Left lung (tissue), 10 donors: ENCODE measurements around the gene TDP1. TPM values are rescaled to one million over a fixed set of nuclear protein-coding genes. Genes with fewer than 3 reads are reported as not detected.

Experiments used
- ATAC-seq: fragments of 200-7000 bp; cut with Tn5 transposase; one replicate; pipeline ENCODE4 v1.9.1; 2020; ENCODE audit warnings: moderate library complexity
- DNase-seq, 4 donors: peaks; one replicate each; pipeline ENCODE4 v3.0.0-alpha.2; 2013 to 2020
- H3K27ac ChIP-seq, 2 donors: fragments of 200-600 bp; sonication (generic) in 1 of 2; one replicate each; pipeline versions ENCODE4 v1.5.0 to v1.8.0; 2020 to 2021
- H3K27me3 ChIP-seq, 2 donors: fragments of 200-600 bp; sonication (generic) in 1 of 2; one replicate each; pipeline versions ENCODE4 v1.5.0 to v1.8.0; 2020 to 2021
- H3K36me3 ChIP-seq, 2 donors: fragments of 200-600 bp; sonication (generic) in 1 of 2; one replicate each; pipeline versions ENCODE4 v1.5.0 to v1.8.0; 2020 to 2021
- H3K4me1 ChIP-seq, 2 donors: fragments of 200-600 bp; one replicate each; pipeline ENCODE4 v1.8.0; 2021
- H3K4me3 ChIP-seq, 2 donors: fragments of 200-600 bp; sonication (generic) in 1 of 2; one replicate each; pipeline versions ENCODE4 v1.5.0 to v1.8.0; 2020 to 2021; ENCODE audit warnings: mild to moderate bottlenecking in 1 of 2
- H3K9me3 ChIP-seq, 2 donors: fragments of 200-600 bp; sonication (generic) in 1 of 2; one replicate each; pipeline versions ENCODE4 v1.5.0 to v1.8.0; 2020 to 2021
- intact Hi-C, 2 donors: fragments of 100-400 bp; cut with DNase I; formaldehyde crosslinking; loops; one replicate each; pipeline versions ENCODE4 v1.11.2 to v1.14.2; 2022
- polyA plus RNA-seq, 6 donors: library from polyadenylated mRNA; unstranded; fragments of 120-200 nt; gene quantifications; one replicate each; pipeline ENCODE4 v1.2.1, GENCODE V29; 2013; ENCODE audit not compliant: insufficient read length in 6 of 6
- total RNA-seq, 2 donors: library from RNA; stranded (reverse); fragmentation: NEBNext Ultra II Directional; extraction: Animal tissue kit (Norgen Biotek cat#: 25700); gene quantifications; one replicate each; pipeline ENCODE4 v1.2.1, GENCODE V29; 2021
- TF ChIP-seq, protein P1 (sequence below), 2 donors: fragments of 200-600 bp; sonication (generic) in 1 of 2; IDR thresholded peaks; one replicate each; pipeline versions ENCODE4 v1.5.0 to v1.8.0; 2021; ENCODE audit warnings: antibody characterized with exemption in 2 of 2
- donor health status: DM: no; HTN: yes; CAD: no.
- donor health status: DM: no; HTN: no; CAD: no.

The TDP1 gene
- total and polyA plus RNA-seq, 8 donors: 8.8 to 20.8 (median 15.8) TPM

DNA sequence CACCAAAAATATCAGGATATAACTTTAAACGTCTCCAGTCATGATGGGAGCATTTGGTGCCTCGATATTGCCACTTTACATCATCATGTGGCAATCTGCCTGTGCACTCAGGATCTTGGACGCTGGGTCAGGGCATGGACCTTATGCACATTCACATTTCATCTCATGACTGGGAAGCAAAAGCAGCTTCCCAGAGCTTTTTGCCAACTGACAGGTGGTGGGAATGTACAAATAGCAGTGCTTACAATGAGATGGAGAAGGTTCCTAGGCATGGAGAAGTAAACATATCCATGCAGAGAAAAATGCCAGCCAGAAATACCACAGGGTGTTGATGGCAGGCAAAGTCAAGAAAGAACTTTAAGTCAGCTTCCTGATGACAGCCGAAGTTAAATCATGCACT, 31.5 kb upstream of the TDP1 start:
- ATAC-seq (no peak), DNase-seq (no peak)
- no peaks in the 10 kb centered on the region for H3K4me1 ChIP-seq
- intact Hi-C loops: loop anchor here in 1 of 2 donors (10.0 kb wide), 1 partner anchor 899 kb away; no protein-coding TSS in a partner anchor
- no peak overlapping the region for H3K27ac ChIP-seq
- TF ChIP-seq, protein P1, sequence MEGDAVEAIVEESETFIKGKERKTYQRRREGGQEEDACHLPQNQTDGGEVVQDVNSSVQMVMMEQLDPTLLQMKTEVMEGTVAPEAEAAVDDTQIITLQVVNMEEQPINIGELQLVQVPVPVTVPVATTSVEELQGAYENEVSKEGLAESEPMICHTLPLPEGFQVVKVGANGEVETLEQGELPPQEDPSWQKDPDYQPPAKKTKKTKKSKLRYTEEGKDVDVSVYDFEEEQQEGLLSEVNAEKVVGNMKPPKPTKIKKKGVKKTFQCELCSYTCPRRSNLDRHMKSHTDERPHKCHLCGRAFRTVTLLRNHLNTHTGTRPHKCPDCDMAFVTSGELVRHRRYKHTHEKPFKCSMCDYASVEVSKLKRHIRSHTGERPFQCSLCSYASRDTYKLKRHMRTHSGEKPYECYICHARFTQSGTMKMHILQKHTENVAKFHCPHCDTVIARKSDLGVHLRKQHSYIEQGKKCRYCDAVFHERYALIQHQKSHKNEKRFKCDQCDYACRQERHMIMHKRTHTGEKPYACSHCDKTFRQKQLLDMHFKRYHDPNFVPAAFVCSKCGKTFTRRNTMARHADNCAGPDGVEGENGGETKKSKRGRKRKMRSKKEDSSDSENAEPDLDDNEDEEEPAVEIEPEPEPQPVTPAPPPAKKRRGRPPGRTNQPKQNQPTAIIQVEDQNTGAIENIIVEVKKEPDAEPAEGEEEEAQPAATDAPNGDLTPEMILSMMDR (IDR thresholded peaks at IDR 0.05): no peak
- H3K27me3 ChIP-seq: no peaks in the 10 kb centered on the region
- no peak overlapping the region for H3K4me3 ChIP-seq
- H3K36me3 ChIP-seq: no peaks in the 10 kb centered on the region
- no peaks in the 10 kb centered on the region for H3K9me3 ChIP-seq

DNA sequence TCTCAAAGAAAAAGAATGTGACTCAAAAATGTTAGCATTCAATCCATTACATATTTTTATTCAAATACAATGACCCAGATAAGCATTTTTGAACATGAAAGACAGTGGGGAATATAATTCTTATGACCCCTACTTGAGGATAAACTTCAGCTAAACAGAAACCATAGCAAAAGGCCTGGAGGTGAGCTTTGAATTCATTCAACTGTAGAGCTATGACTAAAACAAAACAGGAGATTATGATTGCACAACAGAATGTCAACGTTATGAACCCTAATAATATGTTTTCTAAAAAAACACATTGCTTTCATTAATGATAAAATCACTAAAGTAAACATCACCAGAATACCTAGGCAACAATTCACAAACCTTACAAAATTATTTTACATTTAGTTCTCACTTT, 29.0 kb upstream of the TDP1 start:
- no peak for ATAC-seq
- no peaks in the 10 kb centered on the region for H3K4me1 ChIP-seq

DNA sequence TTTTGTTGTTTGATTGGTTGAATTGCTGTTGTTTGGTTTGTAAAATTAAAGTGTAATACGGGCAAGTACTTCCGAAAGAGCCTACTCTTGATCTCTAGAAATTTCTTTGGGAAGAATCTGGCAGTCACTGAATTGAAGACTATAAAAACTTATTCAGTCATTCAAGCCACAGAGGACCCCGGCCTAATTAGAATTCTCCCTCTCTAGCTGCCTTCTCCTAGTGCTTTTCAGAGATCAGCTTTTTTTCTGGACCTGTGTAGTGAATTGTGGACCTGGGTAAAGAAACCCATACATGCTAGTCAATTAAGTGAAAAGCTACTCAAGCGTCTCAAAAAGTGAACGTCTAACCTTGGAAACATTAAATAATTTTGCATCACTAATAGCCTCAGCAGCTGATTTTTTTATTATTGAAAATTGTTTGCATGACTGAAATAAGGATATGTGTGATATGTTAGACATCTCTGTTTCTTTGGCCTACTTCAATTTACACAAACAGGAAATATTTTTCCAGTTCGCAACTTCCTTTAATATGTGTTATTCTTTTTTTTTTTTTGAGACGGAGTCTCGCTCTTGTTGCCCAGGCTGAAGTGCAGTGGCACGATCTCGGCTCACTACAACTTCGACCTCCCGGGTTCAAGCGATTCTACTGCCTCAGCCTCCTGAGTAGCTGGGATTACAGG, 28.4 kb upstream of the TDP1 start:
- no peaks in the 10 kb centered on the region for H3K27me3 ChIP-seq
- DNase-seq (no peak), ATAC-seq (no peak)
- no peaks in the 10 kb centered on the region for H3K9me3 ChIP-seq
- intact Hi-C loops: loop anchor here in 1 of 2 donors (10.0 kb wide), 1 partner anchor 903 kb away; no protein-coding TSS in a partner anchor
- no peaks in the 10 kb centered on the region for H3K4me1 ChIP-seq
- TF ChIP-seq, protein P1 (IDR thresholded peaks at IDR 0.05): no peak
- H3K4me3 ChIP-seq: no peak overlapping the region
- no peak overlapping the region for H3K27ac ChIP-seq
- H3K36me3 ChIP-seq: peaks cover 0 to 18% of the 10 kb centered on the region in 2 donors

More for the DNA sequence above, 29.0 kb upstream of the TDP1 start:
- TF ChIP-seq, protein P1 (IDR thresholded peaks at IDR 0.05): no peak
- H3K9me3 ChIP-seq: no peaks in the 10 kb centered on the region
- peaks cover 0 to 13% of the 10 kb centered on the region in 2 donors for H3K36me3 ChIP-seq
- no peak overlapping the region for H3K27ac ChIP-seq
- no peaks in the 10 kb centered on the region for H3K27me3 ChIP-seq
- intact Hi-C loops: loop anchor here in 1 of 2 donors (10.0 kb wide), 1 partner anchor 902 kb away; no protein-coding TSS in a partner anchor
- no peak overlapping the region for H3K4me3 ChIP-seq
- no peak for DNase-seq

DNA sequence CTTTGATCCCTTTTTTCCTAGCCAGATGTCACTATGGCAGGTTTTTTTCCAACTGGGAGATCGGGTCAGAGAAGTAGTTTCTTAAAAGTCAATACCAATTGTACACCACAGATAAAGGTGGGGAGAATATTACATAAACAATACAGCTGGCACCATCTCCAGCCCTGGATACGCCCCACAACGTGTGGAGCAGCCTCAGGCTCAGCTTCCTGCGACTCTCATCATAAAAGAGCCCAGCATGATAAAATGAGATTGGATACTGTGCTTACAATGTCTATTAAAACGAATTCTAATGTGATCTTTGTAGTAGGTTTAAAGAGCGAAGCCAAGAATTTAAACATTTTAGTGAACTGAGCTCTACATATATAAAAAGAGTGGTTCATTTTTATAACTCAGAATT, 22.7 kb upstream of the TDP1 start:
- intact Hi-C loops: no loop called here
- no peaks in the 10 kb centered on the region for H3K9me3 ChIP-seq

DNA sequence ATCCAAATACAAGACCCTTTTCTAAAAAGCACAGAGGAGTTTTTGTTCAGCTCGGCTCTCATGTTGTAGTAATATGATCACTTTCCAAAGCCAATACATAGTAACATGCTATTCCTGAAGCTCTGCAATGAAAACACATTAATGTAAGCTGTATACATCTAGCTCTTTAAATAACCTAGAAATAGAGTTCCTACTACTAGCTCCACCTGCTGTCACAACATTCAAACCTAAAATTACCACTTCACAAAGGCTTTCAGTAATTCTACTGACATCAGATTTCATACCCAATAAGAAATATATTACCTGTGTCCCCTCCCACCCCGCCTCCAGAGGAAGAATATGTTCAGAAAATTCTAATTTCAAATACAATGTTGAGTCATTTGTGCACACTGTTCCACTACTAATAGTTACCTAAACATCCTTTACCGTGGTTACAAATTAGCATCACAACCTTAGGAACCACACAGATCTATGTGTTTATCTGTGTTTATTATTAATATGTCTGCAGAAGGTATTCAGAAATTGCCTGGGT, 19.0 kb upstream of the TDP1 start:
- no peaks in the 10 kb centered on the region for H3K9me3 ChIP-seq
- no peak for DNase-seq
- ATAC-seq: no peak
- H3K36me3 ChIP-seq: peaks cover 0 to 5% of the 10 kb centered on the region in 2 donors
- no peak overlapping the region for H3K4me3 ChIP-seq
- TF ChIP-seq, protein P1 (IDR thresholded peaks at IDR 0.05): no peak
- no peaks in the 10 kb centered on the region for H3K4me1 ChIP-seq
- H3K27ac ChIP-seq: no peak overlapping the region
- intact Hi-C loops: no loop called here
- H3K27me3 ChIP-seq: no peaks in the 10 kb centered on the region

More for the DNA sequence above, 22.7 kb upstream of the TDP1 start:
- no peaks in the 10 kb centered on the region for H3K27me3 ChIP-seq
- no peak for DNase-seq
- H3K4me1 ChIP-seq: no peaks in the 10 kb centered on the region
- no peak for ATAC-seq
- H3K4me3 ChIP-seq: no peak overlapping the region
- TF ChIP-seq, protein P1 (IDR thresholded peaks at IDR 0.05): no peak
- H3K36me3 ChIP-seq: peaks cover 0 to 18% of the 10 kb centered on the region in 2 donors
- no peak overlapping the region for H3K27ac ChIP-seq
